ENCODE data around the gene EIF3I.

The EIF3I gene

DNA sequence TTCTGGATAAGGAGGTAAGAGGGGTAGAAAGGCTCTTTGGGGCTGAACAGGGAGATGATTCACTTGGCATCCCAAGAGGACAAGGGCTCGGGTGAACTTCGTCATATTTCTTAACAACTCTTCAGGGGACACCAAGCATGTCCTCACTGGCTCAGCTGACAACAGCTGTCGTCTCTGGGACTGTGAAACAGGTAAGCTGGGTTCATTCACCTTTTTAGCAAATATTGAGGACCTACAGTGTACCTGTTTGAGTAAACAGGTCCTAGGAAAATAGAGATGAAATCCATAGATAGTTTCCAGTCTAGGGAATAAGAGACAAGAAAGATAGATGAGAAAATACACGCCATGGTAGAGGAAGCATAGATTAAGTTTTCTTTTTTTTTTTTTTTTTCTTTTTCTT is 2.1 kb downstream of the EIF3I start:
- in situ Hi-C loops (cut with MboI; ENCODE audit: low sequenced_read_pairs): loop anchor here (25.0 kb wide), 1 partner anchor 138 kb away; the partner anchor contains the start of genes FAM229A and TSSK3

DNA sequence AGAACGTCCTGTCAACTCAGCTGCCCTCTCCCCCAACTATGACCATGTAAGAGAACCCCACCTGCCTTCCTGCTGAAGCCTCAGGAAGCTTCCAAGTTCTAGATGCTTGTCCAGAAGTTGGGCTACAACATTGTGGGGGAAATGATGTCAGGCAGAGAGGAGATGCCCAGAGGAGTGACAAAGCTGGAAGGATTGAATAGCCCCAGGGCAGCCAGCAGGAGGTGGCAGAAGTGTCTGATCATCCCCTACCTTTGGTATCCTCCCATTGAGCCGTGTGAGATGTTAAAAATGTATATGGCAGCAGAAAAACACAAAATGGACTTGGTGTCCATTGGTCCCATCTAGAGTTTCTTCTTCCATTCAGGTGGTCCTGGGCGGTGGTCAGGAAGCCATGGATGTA is 6.6 kb downstream of the EIF3I start:
- in situ Hi-C loops (cut with MboI; ENCODE audit: low sequenced_read_pairs): no loop called here

DNA sequence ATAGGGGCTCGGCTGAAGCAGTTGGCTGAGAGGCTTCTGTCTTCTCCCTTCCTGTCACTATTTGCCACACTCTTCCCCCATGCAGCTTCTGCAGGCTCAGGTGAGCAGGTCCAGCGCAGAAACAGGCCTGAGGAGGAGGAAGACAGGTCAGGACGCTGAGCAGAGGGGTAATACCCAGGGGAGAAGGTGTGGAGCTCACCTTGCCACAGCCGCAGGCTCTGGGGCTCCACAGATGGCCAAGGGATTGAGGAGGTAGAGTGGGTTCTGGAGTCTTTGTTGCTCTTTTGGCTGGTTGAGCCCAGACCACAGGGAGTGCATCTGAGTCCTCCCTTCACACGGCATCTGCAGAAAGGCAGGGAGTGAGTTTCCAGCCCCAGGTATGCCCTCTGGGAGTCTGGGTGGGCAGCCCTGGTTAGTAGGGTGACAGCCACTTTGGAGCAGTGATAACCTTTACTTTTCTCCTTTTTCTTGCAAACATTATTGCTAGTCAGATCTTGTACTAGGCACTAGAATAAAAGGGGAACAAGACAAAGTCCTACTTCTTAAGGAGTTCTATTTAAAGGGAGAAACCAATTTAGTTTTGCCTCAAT is 9.7 kb downstream of the EIF3I start:
- in situ Hi-C loops (cut with MboI; ENCODE audit: low sequenced_read_pairs): no loop called here

DNA sequence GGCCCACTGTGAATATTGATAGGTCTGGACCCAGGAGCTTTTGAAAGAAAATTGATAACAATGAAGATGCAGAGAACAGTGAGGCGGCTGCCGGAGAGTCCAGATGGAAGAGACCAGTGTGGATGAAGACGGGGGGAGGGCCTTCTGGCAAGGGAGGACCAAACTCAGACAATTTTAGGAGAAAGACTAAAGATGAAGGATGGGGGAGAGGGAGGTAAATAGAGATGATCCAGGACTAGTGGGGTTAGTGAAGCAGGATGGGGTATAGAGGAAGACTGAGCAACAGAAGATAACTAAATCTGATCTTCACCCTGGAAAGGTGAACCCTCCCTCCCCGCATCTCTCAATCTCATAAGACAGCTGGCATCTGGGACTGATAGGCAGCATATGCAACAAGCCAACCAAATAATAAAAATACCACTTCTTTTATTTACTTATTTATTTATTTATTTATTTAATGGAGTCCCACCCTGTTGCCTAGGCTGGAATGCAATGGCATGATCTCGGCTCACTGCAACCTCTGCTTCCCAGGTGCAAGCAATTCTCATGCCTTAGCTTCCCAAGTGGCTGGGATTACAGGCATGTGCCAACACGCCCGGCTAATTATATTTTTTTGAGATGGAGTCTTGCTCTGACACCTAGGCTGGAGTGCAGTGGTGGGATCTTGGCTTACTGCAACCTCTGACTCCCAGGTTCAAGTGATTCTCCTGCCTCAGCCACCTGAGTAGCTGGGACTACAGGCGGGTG is 10.5 kb downstream of the EIF3I start:
- in situ Hi-C loops (cut with MboI; ENCODE audit: low sequenced_read_pairs): no loop called here

DNA sequence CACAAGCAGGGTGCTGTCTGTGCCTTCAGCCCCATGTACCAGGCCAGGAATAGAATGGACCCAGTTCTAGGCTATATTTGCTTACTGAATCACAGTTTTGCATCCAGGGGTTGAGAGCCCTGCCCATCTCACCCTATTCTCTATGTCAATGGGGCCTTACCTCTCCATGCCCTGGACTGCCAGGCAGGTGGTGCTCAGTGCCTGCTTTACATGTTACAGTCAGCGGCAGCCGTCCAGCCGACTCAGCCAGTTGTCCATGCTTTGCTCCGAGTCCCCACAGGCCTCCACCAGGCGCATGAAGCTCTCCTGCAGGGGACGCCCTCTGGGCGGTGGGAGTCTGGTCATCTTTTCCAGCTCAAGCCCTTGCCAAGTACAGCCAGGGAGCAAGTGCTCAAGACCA is 12.6 kb downstream of the EIF3I start:
- in situ Hi-C loops (cut with MboI; ENCODE audit: low sequenced_read_pairs): no loop called here

DNA sequence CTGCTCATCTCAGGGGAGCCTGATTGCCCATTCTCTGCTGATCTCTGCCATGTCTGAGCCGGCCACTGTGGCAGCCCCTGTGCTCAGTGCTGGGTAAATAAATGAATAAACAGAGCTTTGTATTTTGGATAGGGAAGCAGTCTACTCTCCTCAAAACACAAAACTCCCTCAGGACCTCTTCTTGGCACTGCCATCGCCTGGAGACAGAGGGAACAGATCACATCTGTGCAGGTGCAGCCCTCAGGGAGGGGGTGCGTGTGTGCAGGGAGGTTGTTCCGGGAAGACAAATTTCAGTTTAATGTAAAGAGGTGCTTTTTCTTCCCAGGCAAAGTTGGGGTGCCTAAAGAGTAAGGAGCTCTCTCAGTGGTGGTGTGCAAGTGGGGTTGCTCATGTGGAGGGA is 17.1 kb downstream of the EIF3I start:
- in situ Hi-C loops (cut with MboI; ENCODE audit: low sequenced_read_pairs): no loop called here

DNA sequence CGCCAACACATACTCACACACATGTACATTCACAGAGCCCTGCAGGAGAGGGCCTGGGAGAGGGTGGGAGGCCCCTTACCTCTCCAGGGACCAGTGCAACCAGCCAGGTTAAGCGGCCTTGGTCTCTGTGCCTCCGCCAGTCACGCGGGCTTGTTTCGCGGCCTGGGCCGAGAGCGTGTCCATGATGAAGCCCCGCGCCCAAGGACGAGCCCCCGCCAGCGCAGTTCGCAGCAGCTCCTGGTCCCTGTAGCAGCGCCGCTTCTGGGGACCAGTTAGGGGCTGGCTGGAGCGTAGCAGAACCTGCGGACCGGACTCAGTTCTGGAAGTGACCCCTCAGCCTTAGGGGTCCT is 17.6 kb downstream of the EIF3I start:
- in situ Hi-C loops (cut with MboI; ENCODE audit: low sequenced_read_pairs): no loop called here

DNA sequence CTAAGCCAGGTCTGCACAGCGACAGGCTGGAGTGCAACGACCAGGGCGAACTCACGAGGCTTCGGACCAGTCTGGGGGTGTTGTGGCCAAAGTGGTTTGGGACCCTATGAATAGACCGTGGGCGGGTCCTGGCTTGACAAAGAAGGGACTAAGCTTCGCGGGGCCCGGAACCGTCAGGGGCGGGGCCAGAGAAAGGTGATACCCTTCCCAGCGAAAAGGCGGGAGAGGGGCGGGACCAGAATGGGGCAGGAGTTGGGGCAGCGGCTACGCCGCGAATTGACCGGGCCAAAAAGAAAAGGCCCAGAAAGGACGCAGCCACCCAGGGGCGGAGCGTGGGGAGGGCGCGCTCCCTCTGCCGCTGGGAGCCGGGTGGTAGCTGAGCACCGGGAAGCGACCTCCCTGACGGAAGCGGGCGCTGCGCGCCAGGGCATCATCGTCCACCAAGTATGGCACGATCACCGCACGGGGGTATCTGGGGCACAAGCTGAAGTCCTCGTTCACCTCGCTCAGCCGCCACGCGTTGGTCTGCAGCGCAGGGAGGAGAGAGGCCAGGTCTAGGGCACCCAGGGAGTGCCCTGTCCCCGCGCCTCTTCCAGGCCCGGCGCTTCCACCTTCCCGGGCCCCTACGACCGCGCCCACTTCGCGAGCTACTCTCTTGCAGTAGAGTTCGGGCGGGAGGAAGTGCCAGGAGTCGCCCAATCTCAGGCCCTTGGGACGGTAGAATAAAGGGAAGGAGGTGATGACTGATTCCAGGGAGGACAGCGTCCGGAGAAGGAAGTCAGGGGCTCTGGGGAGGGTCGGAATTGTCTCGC is 18.1 kb downstream of the EIF3I start:
- in situ Hi-C loops (cut with MboI; ENCODE audit: low sequenced_read_pairs): no loop called here

DNA sequence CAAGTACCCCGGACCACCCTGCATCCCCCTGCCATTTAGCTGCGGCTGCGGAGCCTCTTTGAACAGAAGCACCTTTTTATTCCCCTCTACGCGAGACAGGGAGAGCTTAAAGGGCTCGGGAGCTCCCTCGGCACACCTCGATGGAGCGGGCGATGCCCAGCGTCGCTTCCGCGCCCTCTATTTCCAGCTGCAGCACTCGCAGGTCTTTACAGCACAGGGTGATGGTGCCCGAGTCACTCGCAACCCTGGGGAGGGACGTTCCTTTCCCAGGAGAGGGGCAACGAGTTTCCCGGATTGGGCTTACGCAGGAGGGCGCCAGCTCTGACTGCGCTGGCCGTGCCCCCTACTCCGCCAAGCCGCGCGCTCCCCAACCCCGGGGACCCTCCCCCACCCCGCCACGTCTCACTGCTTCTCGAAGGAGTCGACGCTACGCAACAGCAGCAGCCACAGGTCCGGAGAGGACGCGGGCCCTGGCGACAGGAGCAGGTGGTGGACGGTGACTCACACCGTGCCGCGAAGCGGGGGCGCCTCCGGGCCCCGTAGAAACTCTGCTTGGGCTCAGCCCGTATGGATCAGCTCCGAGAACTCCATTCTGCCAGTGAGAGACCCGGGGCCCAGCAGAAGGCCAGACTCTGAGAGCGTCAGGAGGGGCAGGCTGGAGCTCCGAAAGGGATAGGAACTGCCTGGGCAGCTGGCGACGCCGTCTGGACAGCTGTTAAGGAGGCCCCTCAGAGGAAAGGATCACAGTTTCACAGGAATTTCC is 19.0 kb downstream of the EIF3I start:
- in situ Hi-C loops (cut with MboI; ENCODE audit: low sequenced_read_pairs): no loop called here

DNA sequence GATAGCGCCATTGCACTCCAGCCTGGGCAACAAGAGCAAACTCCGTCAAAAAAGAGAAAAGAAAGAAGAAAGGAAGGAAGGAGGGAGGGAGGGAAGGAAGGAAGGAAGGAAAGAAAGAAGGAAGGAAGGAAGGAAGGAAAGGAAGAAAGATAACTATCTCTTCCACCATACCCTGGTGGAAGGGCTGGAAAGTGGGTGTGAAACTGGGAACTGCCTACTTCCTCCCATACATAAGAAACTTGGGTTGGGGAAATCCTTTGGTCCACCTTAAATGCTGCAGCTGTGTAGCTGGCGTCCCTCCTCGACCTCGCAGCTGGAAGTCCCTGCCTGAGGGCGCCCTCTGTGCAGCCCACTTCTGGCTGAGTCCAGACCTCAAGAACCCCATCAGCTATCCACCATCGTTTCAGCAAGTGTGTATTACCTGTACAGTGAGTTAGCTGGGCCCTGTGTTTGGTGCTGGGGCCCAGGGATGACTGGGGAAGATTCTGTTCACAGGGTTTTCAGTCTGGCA is 20.2 kb downstream of the EIF3I start:
- in situ Hi-C loops (cut with MboI; ENCODE audit: low sequenced_read_pairs): no loop called here

DNA sequence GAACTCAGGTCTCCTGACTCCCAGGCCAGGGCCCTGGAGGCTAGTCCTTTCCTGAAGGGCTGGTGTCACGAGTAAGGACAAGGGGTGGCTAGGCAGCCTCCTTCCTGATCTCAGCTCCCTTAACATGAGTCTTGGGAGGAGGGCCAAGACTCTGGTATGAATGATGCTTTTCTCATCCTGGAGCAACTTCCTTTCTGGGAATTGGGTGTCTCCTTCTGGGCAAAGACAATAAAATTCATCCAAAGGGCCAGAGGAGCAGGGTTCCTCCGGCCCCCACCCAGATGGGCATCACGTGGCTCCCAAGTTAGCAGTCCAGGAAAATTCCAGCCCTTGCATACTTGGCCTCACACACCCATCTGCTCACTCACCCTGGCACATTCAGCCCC is 24.7 kb downstream of the EIF3I start, which contains the start of gene FAM167B:
FAM167B (plus strand) TSS at position 335 of the 386 bp plus-strand sequence. CDS start 200 bp downstream, outside the sequence.
- in situ Hi-C loops (cut with MboI; ENCODE audit: low sequenced_read_pairs): no loop called here

DNA sequence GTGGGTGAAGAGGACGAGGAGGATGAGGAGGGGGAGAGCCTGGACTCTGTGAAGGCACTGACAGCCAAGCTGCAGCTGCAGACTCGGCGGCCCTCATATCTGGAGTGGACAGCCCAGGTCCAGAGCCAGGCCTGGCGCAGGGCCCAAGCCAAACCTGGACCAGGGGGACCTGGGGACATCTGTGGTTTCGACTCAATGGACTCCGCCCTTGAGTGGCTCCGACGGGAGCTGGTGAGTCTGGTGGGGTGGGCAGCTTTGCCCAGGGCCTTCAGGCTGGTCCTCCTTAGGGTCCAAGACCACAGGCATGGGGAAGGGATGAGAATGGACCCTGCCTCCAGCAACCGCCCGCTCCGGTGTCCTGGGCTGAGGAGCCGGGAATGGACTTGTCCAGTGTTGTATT is 25.2 kb downstream of the EIF3I start:
- in situ Hi-C loops (cut with MboI; ENCODE audit: low sequenced_read_pairs): no loop called here

DNA sequence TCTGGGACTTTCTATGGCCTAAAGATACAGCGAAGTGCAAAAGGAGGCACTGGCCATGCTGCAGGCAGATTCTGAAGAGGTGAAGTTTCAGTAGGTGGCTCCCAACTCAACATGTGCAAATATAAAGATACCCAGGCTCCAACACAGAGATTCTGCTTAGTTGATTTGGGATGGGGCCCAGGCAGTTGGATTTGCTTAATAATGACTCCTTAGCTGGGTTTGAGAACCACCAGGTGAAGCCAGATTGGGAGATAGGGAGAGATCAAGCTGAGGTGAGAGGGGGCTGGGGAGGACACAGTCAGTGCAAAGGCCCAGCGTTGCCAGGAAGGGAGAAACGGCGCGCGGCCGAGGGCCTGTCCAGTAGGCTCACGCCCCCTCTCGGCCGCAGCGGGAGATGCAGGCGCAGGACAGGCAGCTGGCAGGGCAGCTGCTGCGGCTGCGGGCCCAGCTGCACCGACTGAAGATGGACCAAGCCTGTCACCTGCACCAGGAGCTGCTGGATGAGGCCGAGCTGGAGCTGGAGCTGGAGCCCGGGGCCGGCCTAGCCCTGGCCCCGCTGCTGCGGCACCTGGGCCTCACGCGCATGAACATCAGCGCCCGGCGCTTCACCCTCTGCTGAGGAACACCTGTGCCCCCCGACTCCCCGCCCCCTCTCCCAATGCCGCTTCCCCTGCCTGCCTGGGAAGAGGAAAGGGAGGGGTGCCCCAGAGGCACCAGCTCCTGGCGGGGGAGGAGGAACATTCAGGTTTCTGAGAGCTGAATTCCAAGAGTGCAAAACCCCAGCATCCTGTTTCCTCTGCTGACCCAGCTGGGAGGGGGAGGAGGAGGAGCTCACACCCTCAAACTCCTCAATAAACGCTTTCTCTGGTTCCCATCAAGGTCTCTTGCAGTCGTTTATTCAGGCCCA is 26.0 kb downstream of the EIF3I start:
- in situ Hi-C loops (cut with MboI; ENCODE audit: low sequenced_read_pairs): no loop called here

DNA sequence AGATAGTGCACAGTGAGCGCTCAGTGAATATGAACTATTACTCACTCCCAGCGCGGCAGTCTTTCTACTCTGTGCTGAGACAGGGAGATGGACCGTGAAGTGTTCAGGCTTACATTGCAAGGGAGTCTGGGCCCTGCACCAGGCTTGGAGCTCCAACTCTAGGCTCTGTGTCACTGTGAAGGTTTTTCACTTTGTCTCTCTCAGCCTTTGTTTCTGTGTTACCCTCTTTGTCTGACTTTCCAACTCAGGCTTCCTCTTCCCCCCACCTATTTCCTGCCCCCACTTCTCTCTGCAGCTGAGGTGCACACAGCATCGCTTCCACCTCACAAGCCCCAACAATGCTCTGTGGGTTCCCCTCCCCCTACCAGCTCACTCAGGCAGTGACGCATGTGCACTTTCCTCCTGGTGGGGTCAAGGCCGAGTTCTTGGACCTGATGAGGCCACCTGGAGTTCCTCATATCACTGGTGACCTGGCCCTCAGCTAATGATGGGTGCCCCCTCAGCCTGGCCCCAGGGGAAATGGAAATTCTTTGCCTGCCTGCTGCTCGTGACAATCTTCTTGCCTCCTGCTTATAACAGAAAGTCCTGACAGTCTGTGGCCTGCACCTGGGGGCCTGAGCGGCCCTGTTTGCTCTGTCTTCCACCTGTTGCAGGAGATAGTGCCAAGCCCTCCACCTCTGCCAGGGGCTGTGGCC is 27.8 kb downstream of the EIF3I start:
- in situ Hi-C loops (cut with MboI; ENCODE audit: low sequenced_read_pairs): no loop called here

DNA sequence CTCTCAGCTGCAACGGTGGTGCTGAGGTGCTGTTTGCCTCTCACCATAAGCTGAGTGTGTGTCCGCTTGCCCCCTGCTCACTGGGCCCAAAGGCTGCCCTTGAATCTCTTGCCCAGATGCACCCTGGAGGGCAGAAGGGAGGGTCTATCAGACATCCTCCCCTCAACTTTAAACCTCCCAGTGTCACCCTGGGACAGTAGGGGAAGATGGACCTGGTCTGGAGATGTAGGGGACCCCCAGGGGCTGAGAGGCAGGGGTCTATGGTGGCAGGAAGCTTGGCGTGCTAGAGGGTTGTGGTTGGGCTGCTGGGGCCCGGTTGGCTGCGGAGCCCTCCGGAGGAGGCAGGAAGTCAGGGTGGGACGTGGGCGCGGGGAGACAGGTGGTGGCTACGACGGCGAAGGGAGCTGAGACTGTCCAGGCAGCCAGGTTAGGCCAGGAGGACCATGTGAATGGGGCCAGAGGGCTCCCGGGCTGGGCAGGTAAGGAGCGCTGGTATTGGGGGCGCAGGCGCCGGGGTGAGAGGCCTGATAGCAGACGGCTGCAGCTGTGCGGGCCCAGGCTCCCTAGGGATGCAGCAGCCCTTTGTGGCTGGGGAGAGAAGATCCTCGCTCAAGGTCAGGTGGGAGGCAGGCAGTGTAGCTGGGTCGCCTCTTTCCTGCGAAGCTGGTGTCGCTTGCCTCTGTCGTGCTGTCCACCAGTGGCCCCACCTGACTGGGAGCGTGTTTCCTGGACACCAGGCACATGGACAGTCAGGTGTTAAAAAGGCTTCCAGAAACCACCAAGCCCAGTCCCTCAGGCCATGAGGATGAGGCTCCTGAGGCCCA is 28.9 kb downstream of the EIF3I start, which contains the start of gene LCK:
LCK (plus strand) TSS at position 373 of the 824 bp plus-strand sequence. CDS start 23,065 bp downstream, outside the sequence.
- in situ Hi-C loops (cut with MboI; ENCODE audit: low sequenced_read_pairs): no loop called here

DNA sequence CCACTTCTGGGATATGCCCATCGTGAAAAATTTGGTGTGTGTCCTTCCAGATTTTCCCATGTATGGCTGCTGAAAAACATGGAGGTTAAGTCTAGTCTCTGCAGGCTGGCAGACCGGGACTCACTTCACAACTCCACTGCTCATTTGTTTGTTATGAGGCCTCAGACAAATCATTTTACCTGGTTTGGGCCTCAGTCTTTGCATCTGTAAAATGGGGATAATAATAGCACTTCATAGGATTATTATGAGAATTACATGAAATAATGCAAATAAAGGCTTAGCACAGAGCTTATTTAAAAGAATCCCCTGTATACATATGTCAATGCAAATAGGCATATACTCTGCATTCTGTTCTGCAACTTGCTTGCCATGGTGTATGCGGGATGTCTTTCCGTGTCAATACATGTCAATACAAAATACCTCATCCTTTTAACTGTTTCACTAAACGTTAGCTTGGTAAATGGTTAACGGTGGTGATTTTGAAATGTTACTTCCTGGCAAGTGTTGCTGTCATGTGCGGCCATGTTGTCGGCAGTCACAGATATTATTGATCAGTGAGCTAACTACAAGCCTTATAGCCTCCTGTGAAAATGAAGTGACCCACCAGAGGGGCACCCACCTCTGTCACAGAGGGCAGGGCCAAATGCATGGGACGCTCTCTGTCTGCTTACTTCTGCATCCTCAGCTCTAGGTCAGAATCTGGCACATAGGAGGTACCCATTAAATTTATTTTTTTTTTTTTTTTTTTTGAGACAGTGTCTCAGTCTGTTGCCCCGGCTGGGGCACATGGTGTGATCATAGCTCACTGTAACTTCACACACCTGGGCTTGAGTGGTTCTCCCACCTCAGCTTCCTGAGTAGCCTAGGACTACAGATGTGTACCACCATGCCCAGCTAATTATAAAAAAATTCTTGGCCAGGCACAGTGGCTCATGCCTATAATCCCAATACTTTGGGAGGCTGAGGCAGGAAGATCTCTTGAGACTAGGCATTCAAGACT is 33.2 kb downstream of the EIF3I start:
- in situ Hi-C loops (cut with MboI; ENCODE audit: low sequenced_read_pairs): no loop called here
